Activated CD8-positive, alpha-beta memory T cell treated with anti-CD3 and anti-CD28 coated beads, Interleukin-2, amount 50 U/mL, for 48 hours (primary cell): ENCODE results near the gene TK2.
"Not testable (repeated sequence)": the region's sequence is repeated elsewhere in the genome, so short reads cannot be mapped to it uniquely, and the experiment has no call there.

Source experiments
- DNase-seq: peaks from one replicate; pipeline ENCODE4 v3.0.0-alpha.2; 2020

The TK2 gene

DNA sequence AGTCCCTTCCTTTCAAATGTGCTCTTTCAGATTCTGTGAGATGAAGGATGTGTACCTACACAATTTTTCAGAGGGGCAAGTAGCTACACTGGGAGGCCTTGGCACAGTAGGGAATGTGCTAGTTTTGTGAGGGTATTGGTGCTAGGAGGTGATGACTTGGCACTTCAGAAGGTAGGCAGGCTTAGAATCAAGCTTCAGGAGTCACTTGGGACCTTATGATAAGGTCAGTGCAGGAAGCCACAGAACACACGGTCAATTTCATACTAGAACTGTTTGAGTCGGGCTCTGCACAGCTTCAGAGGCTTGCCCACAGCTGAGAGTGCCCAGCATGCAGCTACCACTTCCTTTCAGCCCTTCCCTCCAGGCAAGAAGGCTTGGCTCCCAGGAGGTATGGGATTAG is 22.4 kb upstream of the TK2 start:
- no peak for DNase-seq

DNA sequence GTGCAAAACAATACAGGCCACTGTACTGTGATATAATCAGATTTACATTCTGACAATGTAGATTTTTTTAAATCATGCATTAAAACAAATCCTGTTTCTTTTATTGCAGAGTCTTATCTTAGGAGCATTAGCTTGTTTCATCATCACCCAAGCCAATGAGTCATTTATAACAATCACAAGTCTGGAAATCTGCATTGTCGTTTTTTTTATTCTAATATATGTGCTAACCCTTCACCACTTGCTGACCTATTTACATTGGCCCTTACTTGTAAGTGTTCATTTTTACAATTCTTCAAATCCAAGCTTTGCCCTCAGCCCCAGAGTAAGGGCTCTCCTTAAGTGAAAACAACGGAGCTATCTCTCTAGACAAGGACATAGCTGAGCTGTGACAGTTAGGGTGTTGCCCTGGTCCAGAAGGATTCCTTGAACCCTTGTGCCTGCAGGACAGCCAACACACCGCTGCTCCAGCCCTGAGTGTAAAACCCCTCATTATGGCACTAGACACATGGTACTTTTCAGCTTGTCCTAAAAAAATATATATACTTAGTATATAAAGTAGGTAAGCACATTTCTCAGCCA is 20.0 kb upstream of the TK2 start:
- DNase-seq: no peak

DNA sequence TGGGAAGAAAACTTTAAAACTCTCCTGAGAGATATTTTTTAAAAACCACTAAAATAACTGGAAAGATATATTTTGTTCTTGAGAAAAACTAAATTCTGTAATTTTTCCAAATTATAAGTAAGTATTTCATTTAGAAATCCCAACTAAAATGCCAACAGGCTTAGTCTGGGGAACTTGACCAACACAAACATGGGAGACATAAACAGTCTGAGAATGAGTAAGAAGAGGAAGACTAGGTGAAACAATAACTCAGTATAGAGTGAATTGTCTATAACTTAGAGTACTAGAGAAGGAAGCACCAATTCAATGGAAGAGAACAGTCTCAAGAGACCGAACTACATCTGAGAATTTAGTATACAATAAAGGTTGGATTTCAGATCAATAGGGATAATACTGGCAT is 19.2 kb upstream of the TK2 start:
- DNase-seq: no peak

DNA sequence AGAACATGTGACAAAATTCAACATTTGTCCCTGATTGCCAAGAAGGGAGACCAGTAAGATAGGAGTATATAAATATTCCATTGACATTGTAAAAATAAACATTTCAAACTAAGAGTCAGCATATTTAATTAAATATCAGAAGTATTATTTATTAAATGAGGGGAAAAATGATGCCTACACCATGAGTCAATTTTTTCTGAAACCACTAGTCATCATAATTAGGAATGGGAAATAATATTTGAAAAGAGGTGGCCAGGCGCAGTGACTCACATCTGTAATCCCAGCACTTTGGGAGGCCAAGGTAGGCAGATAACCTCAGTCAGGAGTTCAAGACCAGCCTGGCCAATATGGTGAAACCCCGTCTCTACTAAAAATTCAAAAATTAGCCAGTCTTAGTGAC is 18.4 kb upstream of the TK2 start:
- no peak for DNase-seq

DNA sequence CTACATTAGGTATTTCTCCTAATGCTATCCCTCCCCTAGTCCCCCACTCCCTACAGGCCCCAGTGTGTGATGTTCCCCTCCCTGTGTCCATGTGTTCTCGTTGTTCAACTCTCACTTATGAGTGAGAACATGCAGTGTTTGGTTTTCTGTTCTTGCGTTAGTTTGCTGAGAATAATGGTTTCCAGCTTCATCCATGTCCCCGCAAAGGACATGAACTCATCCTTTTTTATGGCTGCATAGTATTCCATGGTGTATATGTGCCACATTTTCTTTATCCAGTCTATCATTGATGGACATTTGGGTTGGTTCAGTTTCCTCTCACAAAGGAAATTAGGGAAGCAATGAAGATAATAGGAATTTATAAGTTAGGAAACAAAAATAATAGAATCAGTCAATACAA is 17.3 kb upstream of the TK2 start:
- not testable (repeated sequence) for DNase-seq

DNA sequence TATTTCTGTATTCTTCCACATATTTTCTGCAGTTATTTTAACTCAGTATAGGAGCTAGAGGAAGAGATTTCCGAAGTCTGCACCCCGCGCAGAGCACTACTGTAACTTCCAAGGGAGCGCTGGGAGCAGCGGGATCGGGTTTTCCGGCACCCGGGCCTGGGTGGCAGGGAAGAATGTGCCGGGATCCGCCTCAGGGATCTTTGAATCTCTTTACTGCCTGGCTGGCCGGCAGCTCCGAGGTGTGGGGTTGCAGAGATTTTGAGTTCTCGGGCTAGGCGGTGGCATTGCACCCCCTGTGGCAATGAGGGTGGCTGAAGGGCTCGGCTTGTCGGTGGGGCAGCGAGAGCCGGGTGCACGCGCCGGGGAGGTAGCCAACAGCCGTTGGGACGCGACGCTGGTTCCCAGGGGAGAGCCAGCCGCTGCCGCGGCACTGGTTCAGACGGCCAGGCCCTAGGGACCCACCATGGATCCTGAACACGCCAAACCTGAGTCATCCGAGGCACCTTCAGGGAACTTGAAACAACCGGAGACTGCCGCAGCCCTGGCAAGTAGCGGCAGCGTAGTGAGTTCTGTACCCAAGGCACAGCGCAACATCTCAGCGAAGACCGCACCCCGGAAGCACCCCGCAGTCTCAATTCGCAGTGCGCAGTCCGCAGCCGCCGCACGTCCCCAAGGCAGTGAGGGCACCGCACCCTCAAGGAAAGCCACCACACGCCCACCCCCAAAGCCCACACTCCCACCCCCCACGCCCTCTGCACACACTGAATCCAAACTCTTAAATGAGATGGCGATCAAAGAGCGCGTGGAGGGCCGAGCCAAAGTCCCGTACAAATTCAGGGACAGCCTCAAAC is 16.4 kb upstream of the TK2 start, which contains the start of gene CMTM1:
Gene CMTM1, plus strand, starts transcription at position 389 of the 851 bp plus-strand sequence. Its CDS starts 75 bp downstream, at position 464.
- no peak for DNase-seq

DNA sequence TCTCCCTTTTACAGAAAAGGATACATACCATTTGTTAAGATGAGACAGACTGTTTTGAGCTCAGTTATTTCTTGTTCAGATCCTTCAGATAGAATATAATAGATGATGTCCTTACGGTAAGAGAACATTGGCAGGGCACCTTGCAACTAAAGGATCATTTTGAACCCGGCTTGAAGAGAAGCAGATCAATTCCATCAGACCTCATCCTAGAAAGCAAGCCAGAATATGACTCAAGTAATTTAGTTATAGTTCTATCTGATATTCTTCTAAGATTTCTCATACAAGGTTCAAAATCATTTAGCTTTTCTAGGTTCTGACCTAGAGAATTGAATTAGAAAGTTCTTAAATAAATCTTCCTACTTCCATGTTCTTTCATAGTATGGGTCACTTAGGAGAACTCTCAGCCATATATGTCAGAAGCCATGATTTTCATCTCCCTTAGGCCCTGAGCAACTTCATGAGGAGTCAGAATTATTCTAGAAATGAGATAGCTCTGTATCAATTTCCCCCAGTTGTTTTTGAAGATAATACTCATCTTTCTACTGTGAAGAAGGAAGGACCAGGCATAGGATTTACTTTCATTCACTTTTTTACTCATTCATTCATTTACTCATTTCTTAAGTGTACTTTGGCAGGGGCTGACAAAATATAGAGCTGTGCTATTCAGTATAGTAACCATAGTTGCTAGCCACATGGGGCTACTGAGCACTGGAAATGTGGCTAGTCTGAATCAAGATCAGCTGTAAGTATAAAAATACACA is 13.8 kb upstream of the TK2 start:
- no peak for DNase-seq

DNA sequence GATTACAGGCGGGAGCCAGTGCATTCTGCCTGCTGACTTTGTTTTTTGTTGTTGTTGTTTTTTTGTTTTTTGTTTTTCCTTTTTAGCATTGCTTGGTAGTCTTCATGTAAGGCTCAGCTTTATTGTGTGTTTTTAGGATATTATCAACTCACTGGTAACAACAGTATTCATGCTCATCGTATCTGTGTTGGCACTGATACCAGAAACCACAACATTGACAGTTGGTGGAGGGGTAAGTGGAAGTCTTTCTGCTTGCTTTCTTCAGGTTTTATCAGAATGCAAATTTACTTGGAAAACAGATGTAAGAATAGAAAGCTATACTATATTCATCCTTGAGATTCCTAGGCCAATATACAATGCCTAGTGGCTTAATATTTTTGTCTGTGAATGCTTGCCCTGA is 13.1 kb upstream of the TK2 start:
- no peak for DNase-seq

DNA sequence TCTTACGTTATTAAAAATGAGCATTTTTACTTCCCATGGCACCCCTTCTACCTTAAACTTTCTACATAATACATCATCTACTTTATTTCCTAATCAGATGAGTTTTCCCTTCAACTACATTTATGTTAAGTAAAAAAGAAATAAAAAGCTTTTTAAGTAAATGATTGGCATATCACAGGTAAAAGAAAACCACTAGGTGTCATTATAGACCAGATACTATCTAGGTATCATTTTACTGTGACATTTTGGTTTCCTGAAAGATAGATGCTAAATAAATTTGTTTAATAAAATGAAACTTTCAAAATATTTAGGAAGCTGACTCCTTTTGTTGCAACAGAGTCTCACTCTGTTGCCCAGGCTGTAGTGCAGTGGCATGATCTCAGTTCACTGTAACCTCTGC is 12.5 kb upstream of the TK2 start:
- DNase-seq: no peak

DNA sequence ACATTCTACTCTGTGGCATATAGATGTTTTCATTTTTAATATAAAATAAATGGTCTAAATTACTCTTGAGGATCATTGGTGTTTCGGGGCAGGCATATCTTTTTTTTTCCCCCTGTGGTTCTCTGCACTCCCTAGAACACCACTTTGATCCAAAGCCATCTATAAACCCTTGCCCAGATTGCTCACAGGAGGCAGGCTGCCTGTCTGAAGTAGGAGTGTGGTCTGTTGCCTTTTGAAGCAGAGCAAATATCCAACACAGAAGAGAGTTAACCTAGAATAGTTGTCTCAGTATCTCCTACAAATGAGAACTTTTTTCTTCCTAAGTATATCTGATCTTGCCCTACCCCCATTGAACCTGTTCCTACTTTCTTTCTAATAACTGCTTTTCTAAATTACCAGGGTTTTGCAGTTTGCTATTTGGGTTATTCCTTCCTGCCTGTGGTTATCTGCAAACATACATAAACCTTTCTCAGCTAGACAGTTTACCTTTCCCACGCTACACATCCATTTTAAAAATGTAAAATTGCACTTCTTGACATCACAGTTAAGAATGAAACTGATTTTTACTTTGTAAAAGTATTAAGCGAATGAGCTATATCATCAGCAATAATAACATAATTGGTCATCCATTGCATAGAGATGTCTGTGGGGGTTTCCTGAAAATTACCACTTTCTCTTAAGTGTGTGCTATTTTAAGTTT is 11.6 kb upstream of the TK2 start:
- DNase-seq: no peak

DNA sequence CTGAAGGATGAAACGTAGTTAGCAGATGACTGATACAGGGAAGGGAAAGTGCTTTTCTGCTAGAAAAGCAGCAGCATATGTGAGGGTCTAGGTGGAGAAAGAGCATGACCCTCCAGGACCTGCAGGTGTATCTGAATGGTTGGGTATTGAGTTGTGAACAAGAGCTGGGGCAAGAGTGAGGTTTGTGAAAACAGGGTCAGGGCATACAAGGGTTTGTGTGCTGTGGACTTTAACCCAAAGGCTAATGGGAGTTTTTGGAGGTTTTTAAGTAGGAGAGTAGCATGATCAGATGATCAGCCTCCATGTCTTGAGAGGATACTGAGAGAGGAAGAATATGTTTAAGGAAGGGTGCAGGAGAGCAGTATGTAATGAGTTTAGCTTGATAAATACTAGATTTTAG is 10.2 kb upstream of the TK2 start:
- no peak for DNase-seq

DNA sequence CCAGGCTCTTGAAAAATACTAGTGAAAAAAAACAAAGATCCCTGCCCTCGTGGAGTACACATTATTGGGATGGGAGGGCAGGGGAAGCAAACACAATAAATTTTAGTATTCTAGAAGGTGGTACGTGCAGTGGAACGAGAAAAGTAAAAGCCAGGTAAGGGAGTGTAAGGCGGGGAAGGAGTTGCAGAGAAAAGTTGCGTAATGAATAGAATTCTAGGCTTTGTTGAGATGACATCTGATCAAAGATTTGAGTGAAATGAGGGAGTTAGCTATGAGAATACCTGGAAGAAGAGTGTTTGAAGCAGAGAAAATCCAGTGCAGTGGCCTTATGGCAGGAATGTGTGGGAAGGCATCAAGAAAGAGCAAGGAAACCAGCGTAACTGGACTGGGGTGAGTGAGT is 4.6 kb upstream of the TK2 start:
- DNase-seq: no peak

DNA sequence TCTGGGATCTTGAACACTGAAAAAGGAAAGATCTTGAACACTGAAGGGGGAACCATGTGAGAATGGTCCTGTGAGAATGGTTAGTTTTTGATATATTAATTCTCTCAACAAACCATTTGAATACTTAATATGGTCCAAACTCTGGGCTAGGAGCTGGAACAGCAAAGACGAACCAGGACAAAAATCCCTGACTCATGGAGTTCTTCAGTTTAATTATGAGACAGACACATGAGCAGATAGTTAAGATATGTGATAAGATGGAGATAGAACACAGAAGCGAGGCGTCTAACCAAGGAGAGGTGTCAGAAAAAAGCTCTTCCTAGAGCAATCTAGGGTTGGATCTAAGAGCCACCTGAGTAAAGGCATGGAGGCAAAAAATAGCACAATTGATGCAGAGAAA is 4.1 kb upstream of the TK2 start:
- DNase-seq: no peak

DNA sequence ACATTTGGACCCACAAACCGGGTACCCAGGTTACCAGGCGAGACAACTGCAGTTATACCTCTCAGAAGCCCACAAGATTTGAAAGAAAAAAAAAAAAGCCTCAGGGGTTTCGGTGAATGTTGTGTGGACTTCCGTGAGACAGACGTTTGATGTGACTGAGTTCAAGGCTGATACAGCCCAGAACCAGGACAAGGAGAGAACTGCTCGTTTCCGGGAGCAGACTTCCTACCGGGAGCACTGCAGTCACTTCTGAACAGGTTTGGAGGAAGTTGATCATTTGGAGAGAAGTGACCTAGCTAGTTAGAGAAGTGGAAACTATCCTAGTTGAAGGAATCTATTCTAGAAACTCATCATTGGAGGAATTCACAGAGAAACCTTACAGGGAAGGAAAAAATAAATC is 3.3 kb upstream of the TK2 start:
- no peak for DNase-seq

DNA sequence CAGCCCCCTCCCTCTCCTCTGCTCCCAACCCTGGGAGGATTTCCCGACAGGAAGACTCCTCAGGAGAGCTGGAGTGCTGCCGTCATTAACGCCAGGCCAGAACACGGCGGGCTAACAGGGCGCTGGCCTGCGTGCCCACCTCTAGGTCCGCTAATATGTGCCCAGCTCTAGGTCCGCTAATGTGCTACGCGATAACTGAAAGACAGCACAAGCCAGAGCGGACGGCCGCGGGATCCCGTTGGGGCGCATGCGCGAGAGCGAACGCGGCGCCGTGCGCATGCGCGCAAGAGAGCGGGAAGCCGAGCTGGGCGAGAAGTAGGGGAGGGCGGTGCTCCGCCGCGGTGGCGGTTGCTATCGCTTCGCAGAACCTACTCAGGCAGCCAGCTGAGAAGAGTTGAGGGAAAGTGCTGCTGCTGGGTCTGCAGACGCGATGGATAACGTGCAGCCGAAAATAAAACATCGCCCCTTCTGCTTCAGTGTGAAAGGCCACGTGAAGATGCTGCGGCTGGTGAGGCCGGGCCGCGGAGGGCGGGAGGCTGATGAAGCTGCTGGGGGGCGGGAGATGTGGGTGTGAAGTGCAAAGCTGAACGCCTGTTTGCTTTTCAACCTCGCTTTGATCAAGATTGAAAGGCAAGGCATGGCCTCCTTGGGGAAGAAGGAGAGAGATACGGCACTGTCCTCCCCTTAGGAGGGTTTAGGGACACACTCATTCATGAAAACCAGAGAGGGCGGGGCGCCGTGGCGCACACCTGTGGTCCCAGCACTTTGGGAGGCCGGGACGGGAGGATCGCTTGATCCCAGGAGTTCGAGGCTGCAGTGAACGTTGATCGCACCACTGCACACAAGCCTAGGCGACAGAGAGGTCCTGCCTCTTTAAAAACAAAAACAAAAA is 2.6 kb upstream of the TK2 start, which contains the start of gene CKLF:
Gene CKLF, plus strand, starts transcription at position 291 of the 892 bp plus-strand sequence. Its CDS starts 140 bp downstream, at position 431.
- DNase-seq: peak; percentile 98

DNA sequence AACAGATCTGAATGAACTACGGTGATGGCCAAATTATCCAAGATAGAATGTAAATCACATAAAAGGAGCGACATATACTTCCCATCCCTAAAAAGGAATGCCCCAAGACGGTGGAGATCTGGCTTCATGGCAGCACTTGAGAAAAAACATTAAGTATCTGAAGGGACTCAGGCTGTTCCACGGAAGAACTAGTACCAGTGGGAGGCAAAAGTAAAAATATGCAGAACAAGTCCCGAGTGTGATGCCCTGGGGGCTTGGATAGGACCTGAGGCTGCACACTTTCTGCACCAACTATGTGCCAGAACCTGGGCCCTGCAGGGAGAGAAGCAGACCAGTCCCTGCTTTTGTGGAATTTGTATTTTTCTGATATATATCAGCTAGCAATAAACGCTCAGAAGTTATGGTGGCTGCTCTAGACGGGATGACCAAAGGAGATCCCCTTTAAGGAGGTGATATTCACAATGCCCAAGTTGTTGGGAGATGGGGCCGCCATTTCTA is 1.9 kb upstream of the TK2 start:
- no peak for DNase-seq

DNA sequence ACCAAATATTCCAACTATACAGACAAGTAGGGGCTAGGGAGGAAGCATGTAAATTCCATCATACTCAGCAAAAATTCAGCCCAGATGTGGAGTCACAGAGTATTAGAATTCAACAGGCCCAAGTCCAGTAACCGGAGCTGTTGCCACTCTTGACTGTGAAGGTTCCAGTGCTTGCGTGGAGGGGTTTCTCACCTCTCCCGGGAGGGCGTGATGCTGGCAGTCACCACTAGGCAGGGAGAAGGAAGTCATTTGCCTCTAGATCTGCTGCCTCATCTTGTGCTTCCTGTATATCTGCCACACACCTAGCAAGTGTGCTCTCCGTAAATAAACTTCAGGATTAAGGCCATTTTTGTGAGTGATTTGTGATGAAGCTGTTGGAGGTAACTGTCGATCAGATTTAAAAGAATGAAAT is 1.4 kb upstream of the TK2 start:
- peak; percentile 77 for DNase-seq

DNA sequence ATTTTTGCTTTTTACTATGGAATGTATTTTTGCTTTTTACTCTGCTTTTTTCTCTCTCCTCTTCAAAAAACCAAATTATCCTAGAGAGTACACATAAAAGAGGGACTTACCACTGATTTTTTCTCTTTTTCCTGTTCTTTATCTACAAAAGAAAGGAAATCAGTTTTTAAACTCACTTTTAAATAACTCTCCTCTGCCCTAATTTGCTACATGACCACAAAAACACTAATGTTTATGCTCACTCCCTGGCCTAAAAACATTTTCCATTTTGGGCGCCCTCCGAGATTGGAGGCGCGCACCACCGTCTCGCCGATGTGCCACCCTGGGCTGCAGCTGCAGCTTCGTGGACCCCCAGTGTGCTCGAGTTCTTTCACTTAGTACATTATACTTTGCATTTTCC is 1.1 kb downstream of the TK2 start:
- no peak for DNase-seq

DNA sequence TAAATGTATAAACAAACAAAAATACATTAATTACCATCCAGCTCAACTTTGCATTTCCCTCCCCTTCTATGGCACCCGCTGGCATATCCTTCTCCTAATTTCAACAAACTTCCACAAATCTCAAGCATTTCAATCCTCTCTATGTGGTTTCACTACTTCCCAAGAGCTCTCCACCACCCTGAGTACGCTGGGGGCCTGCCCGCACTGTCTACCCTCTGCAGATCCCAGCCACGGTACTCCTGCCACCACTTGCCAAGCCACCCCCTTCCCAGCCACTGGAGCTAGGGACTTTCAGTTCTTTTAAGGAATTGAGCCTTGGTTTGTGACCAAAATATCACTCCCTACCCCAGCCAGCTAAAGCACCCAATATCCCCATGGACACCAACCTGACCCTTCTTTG is 1.9 kb downstream of the TK2 start:
- DNase-seq: no peak

DNA sequence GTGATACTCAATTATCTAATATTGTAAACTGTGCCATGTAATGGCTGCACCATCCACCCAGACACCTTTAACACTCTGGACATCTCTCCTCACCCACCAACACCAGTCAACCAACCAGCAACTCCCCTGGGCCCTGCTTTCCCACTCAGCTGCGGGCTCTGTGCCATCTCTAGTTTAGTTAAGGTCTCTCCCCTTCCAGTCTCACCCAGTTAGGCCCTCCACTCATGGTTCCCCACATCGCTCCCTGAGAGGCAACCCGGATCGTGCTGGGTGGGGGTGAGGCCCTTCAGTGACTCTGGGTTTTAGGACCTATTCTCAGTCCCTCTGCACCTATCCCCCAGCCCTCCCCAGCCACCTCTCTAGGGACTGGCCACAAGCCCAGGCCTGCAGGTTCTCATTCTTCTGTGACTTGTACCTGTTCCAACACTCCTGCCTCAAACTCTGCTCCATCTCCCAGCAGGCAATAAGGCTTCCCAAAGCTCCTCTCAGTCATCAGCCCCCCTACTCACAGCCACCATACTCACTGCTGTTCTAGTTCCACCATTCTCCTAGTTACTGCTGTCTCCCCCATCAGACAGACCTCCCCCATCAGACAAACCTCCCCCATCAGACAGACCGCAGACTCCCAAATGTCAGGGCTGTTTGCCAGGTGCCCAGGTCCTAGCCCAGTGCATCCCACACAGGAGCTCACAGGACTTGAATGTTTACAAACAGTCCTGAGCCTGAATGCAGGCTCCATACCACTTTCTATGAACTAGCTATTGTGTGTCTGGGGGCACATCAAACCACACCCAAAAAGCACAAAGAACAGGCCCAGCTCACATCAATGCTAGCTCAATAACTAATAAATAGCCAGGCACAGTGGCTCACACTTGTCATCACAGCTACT is 2.6 kb downstream of the TK2 start:
- no peak for DNase-seq
